ENCODE measurements around the gene HMBS. TPM values are rescaled to one million over a fixed set of nuclear protein-coding genes. Genes with fewer than 3 reads are reported as not detected.

Gene HMBS
- total RNA-seq, 1 experiment from 2014 or later: 56.3 TPM

- DNase-seq (ENCODE audit: low read depth): no peak
- in situ Hi-C loops (cut with HindIII; ENCODE audit: low pct_unique_long_range_greater_than_20kb, low sequenced_read_pairs): no loop called here
Observed at GRCh38 chr11:119061256-119061655, 23.4 kb upstream of the HMBS start.

GRCh38 chr11:119062779-119063178 lies 21.9 kb upstream of the HMBS start:
- in situ Hi-C loops (cut with HindIII; ENCODE audit: low pct_unique_long_range_greater_than_20kb, low sequenced_read_pairs): no loop called here
- peak; percentile 11 for DNase-seq (ENCODE audit: low read depth)

GRCh38 chr11:119065369-119065768 lies 19.3 kb upstream of the HMBS start:
- DNase-seq (ENCODE audit: low read depth): no peak
- in situ Hi-C loops (cut with HindIII; ENCODE audit: low pct_unique_long_range_greater_than_20kb, low sequenced_read_pairs): no loop called here

GRCh38 chr11:119067371-119068222 lies 17.1 kb upstream of the HMBS start, which contains the start of gene VPS11:
TSS of gene VPS11 (plus strand) at chr11:119067818. CDS start at chr11:119067824, 6 bp downstream.
- peak; percentile 83 for DNase-seq (ENCODE audit: low read depth)
- in situ Hi-C loops (cut with HindIII; ENCODE audit: low pct_unique_long_range_greater_than_20kb, low sequenced_read_pairs): no loop called here

- in situ Hi-C loops (cut with HindIII; ENCODE audit: low pct_unique_long_range_greater_than_20kb, low sequenced_read_pairs): no loop called here
- no peak for DNase-seq (ENCODE audit: low read depth)
Observed at GRCh38 chr11:119077839-119078238, 6.8 kb upstream of the HMBS start.

- in situ Hi-C loops (cut with HindIII; ENCODE audit: low pct_unique_long_range_greater_than_20kb, low sequenced_read_pairs): no loop called here
- DNase-seq (ENCODE audit: low read depth): no peak
Observed at GRCh38 chr11:119078675-119079420, 5.8 kb upstream of the HMBS start.

- in situ Hi-C loops (cut with HindIII; ENCODE audit: low pct_unique_long_range_greater_than_20kb, low sequenced_read_pairs): no loop called here
Observed at GRCh38 chr11:119081682-119082260, 2.9 kb upstream of the HMBS start.

GRCh38 chr11:119085437-119085847 lies 761 bp downstream of the HMBS start:
- DNase-seq (ENCODE audit: low read depth): no peak
- in situ Hi-C loops (cut with HindIII; ENCODE audit: low pct_unique_long_range_greater_than_20kb, low sequenced_read_pairs): no loop called here

More at GRCh38 chr11:119081682-119082260, 2.9 kb upstream of the HMBS start:
- no peak for DNase-seq (ENCODE audit: low read depth)

GRCh38 chr11:119087123-119087522 lies 2.4 kb downstream of the HMBS start:
- DNase-seq (ENCODE audit: low read depth): no peak
- in situ Hi-C loops (cut with HindIII; ENCODE audit: low pct_unique_long_range_greater_than_20kb, low sequenced_read_pairs): no loop called here

GRCh38 chr11:119087747-119088241 lies 3.1 kb downstream of the HMBS start:
- no peak for DNase-seq (ENCODE audit: low read depth)
- in situ Hi-C loops (cut with HindIII; ENCODE audit: low pct_unique_long_range_greater_than_20kb, low sequenced_read_pairs): no loop called here

- in situ Hi-C loops (cut with HindIII; ENCODE audit: low pct_unique_long_range_greater_than_20kb, low sequenced_read_pairs): no loop called here
- DNase-seq (ENCODE audit: low read depth): no peak
Observed at GRCh38 chr11:119088406-119088805, 3.7 kb downstream of the HMBS start.

- in situ Hi-C loops (cut with HindIII; ENCODE audit: low pct_unique_long_range_greater_than_20kb, low sequenced_read_pairs): no loop called here
- no peak for DNase-seq (ENCODE audit: low read depth)
Observed at GRCh38 chr11:119089319-119089718, 4.6 kb downstream of the HMBS start.

- DNase-seq (ENCODE audit: low read depth): no peak
- in situ Hi-C loops (cut with HindIII; ENCODE audit: low pct_unique_long_range_greater_than_20kb, low sequenced_read_pairs): no loop called here
Observed at GRCh38 chr11:119091178-119091577, 6.5 kb downstream of the HMBS start.

GRCh38 chr11:119091966-119092879 lies 7.5 kb downstream of the HMBS start:
- in situ Hi-C loops (cut with HindIII; ENCODE audit: low pct_unique_long_range_greater_than_20kb, low sequenced_read_pairs): no loop called here
- no peak for DNase-seq (ENCODE audit: low read depth)

- no peak for DNase-seq (ENCODE audit: low read depth)
- in situ Hi-C loops (cut with HindIII; ENCODE audit: low pct_unique_long_range_greater_than_20kb, low sequenced_read_pairs): no loop called here
Observed at GRCh38 chr11:119092880-119093842, 8.5 kb downstream of the HMBS start.

- DNase-seq (ENCODE audit: low read depth): peak; percentile 33
- in situ Hi-C loops (cut with HindIII; ENCODE audit: low pct_unique_long_range_greater_than_20kb, low sequenced_read_pairs): no loop called here
Observed at GRCh38 chr11:119093942-119094815, 9.5 kb downstream of the HMBS start.
